Measurements from ENCODE around the gene C16orf89.

Gene C16orf89

DNA sequence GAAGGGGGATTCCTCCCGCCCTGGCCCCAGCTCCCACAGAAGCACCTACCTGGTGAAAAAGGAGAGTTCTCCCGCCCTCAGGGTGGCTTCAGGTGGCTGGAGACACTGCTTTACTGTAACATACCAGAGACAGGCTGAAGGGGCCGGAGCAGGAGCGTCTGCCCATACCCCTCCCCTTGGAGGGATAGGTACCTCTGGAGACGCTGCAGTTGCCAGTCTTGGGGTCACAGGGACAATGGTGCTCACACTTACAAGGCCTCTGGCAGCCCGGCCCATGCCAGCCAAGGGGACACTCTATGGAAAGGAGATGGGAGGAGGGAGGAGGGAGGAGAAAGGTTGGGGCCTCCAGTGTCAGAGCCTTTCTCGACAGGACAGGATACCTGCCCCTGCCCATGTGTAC lies 38.7 kb downstream of the C16orf89 start:
- TF ChIP-seq, protein P1, sequence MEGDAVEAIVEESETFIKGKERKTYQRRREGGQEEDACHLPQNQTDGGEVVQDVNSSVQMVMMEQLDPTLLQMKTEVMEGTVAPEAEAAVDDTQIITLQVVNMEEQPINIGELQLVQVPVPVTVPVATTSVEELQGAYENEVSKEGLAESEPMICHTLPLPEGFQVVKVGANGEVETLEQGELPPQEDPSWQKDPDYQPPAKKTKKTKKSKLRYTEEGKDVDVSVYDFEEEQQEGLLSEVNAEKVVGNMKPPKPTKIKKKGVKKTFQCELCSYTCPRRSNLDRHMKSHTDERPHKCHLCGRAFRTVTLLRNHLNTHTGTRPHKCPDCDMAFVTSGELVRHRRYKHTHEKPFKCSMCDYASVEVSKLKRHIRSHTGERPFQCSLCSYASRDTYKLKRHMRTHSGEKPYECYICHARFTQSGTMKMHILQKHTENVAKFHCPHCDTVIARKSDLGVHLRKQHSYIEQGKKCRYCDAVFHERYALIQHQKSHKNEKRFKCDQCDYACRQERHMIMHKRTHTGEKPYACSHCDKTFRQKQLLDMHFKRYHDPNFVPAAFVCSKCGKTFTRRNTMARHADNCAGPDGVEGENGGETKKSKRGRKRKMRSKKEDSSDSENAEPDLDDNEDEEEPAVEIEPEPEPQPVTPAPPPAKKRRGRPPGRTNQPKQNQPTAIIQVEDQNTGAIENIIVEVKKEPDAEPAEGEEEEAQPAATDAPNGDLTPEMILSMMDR (IDR thresholded peaks at IDR 0.05; ENCODE audit: control extremely low read depth, extremely low read depth, low read depth, missing control alignments), result no peak
- no peak for DNase-seq (ENCODE audit: extremely low spot score)
- POLR2A ChIA-PET, result interaction anchor here (0.7 kb wide), 1 partner anchor 214 kb away, joined by 3 read pairs; no protein-coding TSS in a partner anchor
- CTCF ChIA-PET, result no interaction called here

GRCh38 chr16:5026664-5027063 lies 39.1 kb downstream of the C16orf89 start:
- POLR2A ChIA-PET, result interaction anchor here (0.7 kb wide), 1 partner anchor 213 kb away, joined by 3 read pairs; no protein-coding TSS in a partner anchor
- no peak for DNase-seq (ENCODE audit: extremely low spot score)
- TF ChIP-seq, protein P1 (IDR thresholded peaks at IDR 0.05; ENCODE audit: control extremely low read depth, extremely low read depth, low read depth, missing control alignments), result no peak
- CTCF ChIA-PET, result no interaction called here

- TF ChIP-seq, protein P1 (IDR thresholded peaks at IDR 0.05; ENCODE audit: control extremely low read depth, extremely low read depth, low read depth, missing control alignments), result peak; percentile 26
- CTCF ChIA-PET, result no interaction called here
- POLR2A ChIA-PET, result no interaction called here
- no peak for DNase-seq (ENCODE audit: extremely low spot score)
Observed at GRCh38 chr16:5025171-5025632, 40.6 kb downstream of the C16orf89 start.

DNA sequence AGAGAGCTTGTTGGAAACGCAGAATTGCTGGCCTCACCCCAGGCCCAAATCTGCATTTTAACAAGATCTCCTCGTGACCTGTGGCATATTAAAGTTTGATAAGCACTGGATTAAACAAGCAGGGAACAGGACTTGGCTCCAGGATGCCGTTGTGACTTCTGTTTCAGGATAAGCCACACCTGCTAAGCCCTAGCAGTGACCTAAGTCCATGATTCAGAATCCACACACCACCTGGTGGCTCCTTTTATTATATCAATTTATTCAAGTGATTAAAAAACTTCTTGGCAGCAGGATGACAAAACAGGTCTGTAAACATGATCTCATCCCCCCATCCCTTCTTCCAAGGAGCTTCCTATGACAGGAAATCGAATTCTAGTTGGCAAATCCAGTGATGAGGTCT lies 41.1 kb downstream of the C16orf89 start:
- ChIA-PET CTCF (interaction anchor here (0.6 kb wide), 1 partner anchor 110 kb away, joined by 3 read pairs; no protein-coding TSS in a partner anchor), POLR2A (no interaction called here)
- DNase-seq (ENCODE audit: extremely low spot score), result no peak
- TF ChIP-seq, protein P1 (IDR thresholded peaks at IDR 0.05; ENCODE audit: control extremely low read depth, extremely low read depth, low read depth, missing control alignments), result no peak

DNA sequence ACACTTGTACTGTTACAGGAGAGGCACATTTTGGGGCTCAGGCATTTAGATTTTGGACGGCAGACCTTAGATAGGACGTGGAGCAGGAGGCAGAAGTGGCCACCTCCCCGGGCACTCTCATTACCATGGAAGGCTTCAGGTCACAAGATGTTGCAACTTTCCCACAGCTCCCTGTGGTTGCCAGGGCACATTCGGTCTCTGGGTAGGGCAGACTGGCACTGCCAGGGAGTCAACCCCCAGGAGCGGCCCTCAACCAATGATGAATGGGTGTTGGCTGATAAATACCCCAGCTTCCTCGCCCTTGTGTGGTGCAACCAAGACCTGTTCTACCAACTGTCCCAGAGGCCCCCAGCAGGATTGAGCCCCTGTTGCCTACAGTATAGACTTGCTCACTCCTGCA lies 43.2 kb downstream of the C16orf89 start:
- POLR2A ChIA-PET, result no interaction called here
- DNase-seq (ENCODE audit: extremely low spot score), result no peak
- TF ChIP-seq, protein P1 (IDR thresholded peaks at IDR 0.05; ENCODE audit: control extremely low read depth, extremely low read depth, low read depth, missing control alignments), result no peak
- CTCF ChIA-PET, result no interaction called here

GRCh38 chr16:5020551-5020950 lies 45.2 kb downstream of the C16orf89 start:
- POLR2A ChIA-PET, result no interaction called here
- no peak for DNase-seq (ENCODE audit: extremely low spot score)
- CTCF ChIA-PET, result no interaction called here
- TF ChIP-seq, protein P1 (IDR thresholded peaks at IDR 0.05; ENCODE audit: control extremely low read depth, extremely low read depth, low read depth, missing control alignments), result no peak

- POLR2A ChIA-PET, result no interaction called here
- TF ChIP-seq, protein P1 (IDR thresholded peaks at IDR 0.05; ENCODE audit: control extremely low read depth, extremely low read depth, low read depth, missing control alignments), result no peak
- no peak for DNase-seq (ENCODE audit: extremely low spot score)
- CTCF ChIA-PET, result no interaction called here
Observed at GRCh38 chr16:5019775-5020174, 46.0 kb downstream of the C16orf89 start.
